CD4-positive, alpha-beta T cell treated with Interleukin-2 at 100 ng/mL for 4 hours (primary cell): ENCODE data around the gene ANGPT4.
A peak's percentile ranks its signal among the peaks of the same experiment; 100 is the strongest.

Experiments
- DNase-seq: peaks from one replicate; pipeline ENCODE4 v3.0.0-alpha.2; 2020; ENCODE audit warnings: low spot score

The ANGPT4 gene

DNA sequence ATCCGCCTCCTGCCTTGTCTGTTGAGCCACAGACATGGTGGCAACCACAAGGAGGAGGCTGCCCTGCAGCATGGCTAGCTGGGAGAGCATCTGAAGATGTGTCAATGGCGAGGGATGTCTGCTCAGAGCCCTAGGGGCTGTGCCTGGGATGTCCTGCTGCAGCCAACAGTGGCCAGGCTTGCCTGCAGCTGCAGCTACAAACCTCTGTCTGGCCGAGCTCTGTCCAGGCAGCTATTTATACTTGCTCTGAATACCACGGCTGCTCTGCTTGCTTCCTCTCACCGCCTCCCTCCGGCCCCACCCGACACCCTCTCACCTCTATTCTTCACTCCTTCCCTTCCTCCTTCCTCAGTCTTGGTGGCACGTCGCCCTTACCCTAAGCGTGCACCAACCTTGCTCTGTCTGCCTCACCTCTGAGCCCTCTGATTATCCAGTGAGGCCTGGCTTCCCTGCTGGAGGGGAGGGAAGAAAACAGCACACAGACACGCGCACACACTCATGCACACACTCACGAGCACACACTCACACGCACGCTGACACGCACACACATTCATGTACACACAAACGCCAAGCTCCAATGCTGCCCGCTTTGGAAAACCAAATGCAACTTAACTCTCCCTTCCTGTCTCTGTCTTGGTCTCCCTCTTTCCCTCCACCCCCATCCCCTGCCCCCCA, at the start of gene ANGPT4:
Gene ANGPT4 (minus strand): TSS at position 210 of the 675 bp plus-strand sequence. CDS start 120 bp downstream, at position 90.
- no peak for DNase-seq

DNA sequence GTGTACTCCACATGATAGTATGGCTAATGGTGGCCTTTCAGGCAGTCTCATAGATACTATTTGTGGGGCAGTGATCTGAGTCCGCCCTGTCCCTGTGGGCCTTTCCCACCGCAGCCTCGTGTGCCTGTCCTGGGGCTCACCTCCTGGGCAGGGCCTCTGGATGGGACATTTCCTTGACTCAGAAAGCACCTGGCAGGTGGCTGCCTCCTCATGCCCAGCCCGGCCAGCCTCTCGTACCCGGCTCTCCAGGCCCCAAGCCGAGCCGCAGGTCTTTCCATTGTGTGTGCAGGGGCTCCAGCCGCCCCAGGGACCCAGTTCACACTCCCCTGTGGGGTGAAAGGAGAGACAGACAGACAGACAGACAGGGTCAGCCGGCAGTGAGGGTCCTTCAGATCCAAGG, 47.7 kb upstream of the ANGPT4 start:
- DNase-seq: no peak

- DNase-seq: no peak
Observed at GRCh38 chr20:962683-963082, 46.5 kb upstream of the ANGPT4 start.

DNA sequence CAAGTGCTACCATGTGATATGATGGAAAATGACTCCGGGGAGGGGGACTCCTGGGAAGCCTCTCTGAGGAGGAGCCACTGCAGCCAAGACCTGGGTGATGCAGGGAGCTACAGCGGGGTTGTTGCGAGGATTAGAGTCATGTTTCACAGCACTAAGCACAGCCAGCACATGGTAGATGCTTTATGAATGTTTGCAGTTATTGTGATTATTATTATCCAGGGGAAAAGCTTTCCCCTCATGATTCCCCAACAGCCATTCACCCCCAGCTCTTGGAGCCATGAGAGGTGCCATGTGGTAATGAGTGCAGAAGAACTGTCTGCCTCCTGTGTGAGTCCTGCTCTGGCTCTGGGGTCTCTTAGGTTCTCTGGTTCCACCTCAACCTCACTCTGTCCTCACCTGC, 46.1 kb upstream of the ANGPT4 start:
- no peak for DNase-seq

- no peak for DNase-seq
Observed at GRCh38 chr20:961768-962167, 45.6 kb upstream of the ANGPT4 start.

GRCh38 chr20:959996-960615, 44.0 kb upstream of the ANGPT4 start:
- no peak for DNase-seq

GRCh38 chr20:958936-959815, 43.0 kb upstream of the ANGPT4 start:
- no peak for DNase-seq

- no peak for DNase-seq
Observed at GRCh38 chr20:957544-957943, 41.4 kb upstream of the ANGPT4 start.

DNA sequence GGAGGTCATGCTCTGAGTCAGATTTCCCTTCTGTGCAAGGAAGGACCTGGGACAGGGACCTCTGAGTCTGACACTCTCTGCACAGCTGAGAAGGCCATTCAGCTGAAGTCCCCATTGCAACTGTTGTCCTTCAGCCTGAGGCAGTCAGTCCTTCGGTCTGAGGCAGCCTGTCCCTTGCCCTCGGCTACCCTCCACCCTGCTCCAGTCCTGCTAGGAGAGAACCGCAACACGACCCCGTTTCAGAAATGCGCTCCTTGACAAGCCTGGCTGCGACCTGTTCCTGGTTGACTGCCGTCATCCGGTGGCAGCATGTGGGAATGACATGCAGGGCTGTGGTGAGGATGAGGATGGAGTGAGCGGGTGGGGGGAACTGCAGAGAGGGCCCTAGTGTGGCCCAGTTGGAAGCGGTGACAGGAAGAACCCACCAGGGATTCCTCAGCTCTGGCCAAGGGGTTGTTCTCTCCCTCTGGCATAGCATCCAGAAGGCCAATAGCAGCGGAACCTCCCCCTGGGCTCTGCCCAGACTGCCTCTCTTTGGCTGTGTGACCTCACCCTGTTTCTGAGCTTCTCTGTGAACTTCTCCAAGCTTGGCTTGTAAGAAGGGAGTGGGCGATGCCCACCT, 40.3 kb upstream of the ANGPT4 start:
- peak; percentile 73 for DNase-seq

DNA sequence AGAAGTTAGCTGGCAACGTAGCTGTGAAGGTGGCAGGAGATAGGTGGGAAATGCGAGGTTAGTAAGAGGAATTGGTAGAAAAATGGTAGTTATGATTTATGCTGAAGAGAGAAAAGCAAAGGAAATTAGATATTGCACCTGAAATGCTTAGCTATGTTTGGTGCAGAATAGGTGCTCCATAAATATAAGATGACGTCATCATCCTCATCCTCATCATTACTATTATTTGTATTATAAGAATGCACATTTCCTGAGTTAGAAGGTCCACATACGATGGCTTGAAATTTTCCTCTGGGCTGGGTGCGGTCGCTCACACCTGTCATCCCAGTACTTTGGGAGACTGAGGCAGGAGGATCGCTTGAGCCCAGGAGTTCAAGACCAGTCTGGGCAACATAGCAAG, 39.5 kb upstream of the ANGPT4 start:
- no peak for DNase-seq

GRCh38 chr20:955111-955510, 39.0 kb upstream of the ANGPT4 start:
- DNase-seq: no peak

DNA sequence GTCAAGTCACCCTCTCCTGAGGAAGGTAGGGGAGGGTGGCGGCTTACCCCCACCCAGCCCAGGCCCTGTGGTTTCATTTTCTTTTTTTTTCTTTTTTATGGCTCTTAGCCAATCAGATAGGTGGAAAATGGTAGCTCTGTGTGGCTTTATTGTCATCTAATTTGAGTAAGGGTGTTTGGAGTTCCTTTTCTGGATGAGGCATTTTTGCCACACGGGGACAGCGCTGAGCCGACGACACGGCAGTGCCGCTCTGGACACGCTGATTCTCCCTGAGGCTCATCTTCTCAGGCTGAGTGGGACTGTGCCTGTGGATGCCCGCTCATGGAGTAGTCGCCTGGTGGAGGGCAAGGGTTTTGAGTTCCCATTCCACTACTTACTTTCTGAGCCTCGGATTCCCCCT, 37.6 kb upstream of the ANGPT4 start:
- DNase-seq: no peak

DNA sequence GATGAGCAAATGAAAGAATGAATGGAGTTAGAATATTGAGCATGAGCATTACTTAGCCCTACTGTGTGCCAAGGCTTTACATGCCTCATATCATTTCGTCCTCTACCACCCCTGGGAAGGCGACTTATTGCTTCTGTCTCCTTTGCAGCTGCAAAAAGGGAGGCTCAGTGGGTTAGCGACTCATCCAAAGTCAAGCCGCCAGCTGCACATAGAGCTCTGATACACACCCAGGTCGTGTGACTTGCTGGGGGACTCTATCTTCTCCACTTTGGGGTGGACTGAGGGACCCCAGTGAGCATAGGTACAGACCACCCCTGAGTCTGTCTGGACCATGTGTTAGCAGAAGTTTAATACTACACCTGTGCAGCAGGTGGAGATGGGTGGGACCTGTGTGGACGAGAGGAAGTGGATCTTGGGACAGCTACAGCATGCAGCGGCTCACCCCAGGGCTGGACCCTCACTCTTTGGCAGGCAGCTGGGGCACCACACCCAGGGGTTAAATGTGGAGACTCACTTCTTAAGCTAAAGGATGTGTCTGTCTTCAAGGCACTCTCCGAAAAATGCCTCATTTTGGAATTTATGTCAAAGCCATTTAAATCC, 36.2 kb upstream of the ANGPT4 start:
- DNase-seq: no peak

DNA sequence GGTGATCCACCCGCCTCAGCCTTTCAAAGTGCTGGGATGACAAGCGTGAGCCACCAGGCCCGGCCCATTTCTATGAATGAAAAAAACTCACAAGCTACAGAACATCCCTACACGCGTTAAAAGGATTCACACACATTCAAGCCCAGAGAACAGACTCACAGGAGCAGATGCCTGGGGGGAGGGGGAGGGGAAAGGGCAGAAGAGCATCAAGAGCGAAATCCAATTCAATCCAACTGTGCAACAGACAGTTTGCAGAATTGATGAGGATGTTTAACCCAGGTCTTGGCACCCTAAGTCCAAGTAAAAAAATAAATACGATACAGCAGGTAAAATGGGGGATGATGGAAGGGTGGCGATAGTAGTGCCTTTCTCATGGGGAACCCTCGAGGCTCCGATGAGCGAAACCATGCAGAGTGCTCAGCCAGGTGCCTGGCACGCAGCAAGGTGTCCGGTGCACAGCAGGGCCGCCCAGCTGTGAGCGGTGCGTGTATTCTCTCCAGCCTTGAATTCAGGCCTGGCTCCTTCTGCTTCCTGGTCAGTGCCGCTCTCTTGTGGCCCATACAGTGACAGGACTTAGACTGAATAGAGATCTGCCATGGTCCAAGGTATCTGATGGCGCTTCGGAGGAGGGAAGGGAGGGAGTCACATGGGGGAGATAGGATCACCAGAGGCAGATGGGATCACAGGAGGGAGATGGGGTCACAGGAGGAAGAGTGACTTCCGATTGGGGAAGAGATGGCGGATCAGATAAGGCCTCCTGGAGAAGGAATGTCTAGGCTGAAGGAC, 35.4 kb upstream of the ANGPT4 start:
- DNase-seq: no peak

DNA sequence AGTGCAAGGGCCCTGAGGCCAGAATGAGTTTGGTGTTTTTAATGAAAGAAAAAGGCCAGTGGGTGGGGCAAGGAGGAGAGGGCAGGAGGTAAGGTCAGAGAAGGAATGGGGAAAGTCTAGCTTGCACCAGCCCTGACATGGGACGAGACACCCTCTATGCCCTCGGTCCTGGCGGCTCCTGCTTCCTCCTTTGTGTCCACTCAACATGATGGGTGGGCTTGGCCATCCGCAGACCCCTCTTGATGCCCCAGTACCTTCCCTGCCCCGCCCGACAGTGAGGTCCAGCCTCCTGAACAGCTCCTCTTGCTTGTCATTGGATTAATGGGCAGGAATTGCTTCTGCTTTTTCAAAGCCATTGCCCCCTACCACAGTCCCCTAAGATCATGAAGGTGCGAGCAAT, 33.6 kb upstream of the ANGPT4 start:
- no peak for DNase-seq

- DNase-seq: no peak
Observed at GRCh38 chr20:946826-947225, 30.7 kb upstream of the ANGPT4 start.

DNA sequence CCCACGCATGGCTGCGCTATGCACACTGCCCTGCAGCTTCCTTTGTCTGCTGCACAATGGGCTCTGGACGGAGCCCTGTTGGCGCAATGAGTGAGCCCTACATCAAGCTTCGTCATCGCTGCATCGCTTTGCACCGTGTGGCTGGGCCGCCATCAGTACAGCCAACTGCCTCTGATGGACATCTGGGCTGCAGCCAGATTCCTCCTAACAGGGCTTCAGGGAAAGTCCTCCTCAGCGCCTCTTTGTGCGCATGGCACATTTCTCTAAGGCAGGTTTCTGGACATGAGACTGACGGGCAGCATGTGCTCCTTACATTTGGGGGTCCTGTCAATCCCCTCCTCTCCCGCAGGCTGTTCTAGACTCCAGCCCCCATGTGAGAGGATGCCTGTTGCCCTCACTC, 29.7 kb upstream of the ANGPT4 start:
- no peak for DNase-seq

GRCh38 chr20:944774-945410, 28.8 kb upstream of the ANGPT4 start:
- no peak for DNase-seq

DNA sequence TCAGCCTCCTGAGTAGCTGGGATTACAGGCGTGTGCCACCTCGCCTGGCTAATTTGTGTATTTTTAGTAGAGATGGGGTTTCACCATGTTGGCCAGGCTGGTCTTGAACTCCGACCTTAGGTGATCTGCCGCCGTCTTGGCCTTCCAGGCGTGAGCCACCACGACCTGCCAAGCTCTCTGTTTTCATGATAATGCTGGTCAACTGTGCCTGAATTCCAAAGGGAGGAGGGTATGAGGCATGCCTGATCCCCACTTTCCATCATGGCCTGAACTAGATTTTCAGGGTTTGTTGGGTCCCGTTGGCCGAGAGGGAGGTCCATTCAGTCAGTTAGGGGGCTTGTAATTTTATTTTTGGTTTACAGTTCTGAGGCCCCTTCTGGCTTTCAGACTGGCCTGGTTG, 28.0 kb upstream of the ANGPT4 start:
- DNase-seq: no peak

DNA sequence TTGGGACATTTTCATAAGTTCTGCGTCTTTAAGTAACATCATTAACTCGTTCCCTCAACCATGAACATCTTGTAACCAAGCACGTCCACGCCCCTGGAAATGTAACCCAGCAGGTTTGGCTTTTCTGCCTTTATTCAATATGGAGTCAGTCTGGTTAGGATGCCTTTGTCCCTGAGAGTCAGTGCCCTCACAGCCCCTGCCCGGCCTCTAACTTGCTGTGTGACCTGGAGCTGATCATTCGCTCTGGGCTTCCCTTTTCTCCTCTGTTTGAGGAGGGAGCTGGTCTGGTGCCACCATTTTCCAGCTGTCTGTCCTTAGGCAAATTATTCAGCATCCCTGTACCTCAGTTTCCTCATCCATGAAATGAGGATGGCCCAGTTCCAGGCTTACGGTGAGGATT, 26.5 kb upstream of the ANGPT4 start:
- no peak for DNase-seq

- no peak for DNase-seq
Observed at GRCh38 chr20:940926-941325, 24.8 kb upstream of the ANGPT4 start.
